Activated T-cell treated with anti-CD3 and anti-CD28 coated beads, Interleukin-2, amount 50 U/mL, for 72 hours (primary cell): ENCODE data around the gene FMN1. TPM values are rescaled to one million over a fixed set of nuclear protein-coding genes. Genes with fewer than 3 reads are reported as not detected.

Source experiments
- ATAC-seq, 2 donors: fragments of 150-1000 bp; cut with Tn5 transposase; replicated peaks in 1 of 2; 2 replicates each; pipeline ENCODE4 v1.10.0; 2021; ENCODE audit warnings: moderate library complexity in 2 of 2, mild to moderate bottlenecking in 1 of 2
- DNase-seq, 2 donors: peaks; one replicate each; pipeline ENCODE4 v3.0.0; 2021 to 2022; ENCODE audit warnings: mixed read lengths in 1 of 2
- H3K27ac Mint-ChIP-seq: one replicate; pipeline ENCODE4 v1.8.0; 2022; ENCODE audit warnings: mild to moderate bottlenecking, moderate library complexity, mixed read lengths
- H3K27me3 Mint-ChIP-seq: one replicate; pipeline ENCODE4 v1.8.0; 2022; ENCODE audit warnings: low read depth, mixed read lengths
- H3K36me3 Mint-ChIP-seq, 2 donors: one replicate each; pipeline ENCODE4 v1.8.0; 2022; ENCODE audit warnings: mixed read lengths in 2 of 2, mild to moderate bottlenecking in 1 of 2; ENCODE audit not compliant: insufficient read depth in 2 of 2
- H3K4me1 Mint-ChIP-seq: one replicate; pipeline ENCODE4 v1.8.0; 2022; ENCODE audit warnings: low read depth, mixed read lengths
- H3K4me3 Mint-ChIP-seq, 2 donors: one replicate each; pipeline ENCODE4 v1.8.0; 2022; ENCODE audit warnings: mild to moderate bottlenecking in 2 of 2, mixed read lengths in 2 of 2, moderate library complexity in 2 of 2
- H3K9me3 Mint-ChIP-seq, 2 donors: one replicate each; pipeline ENCODE4 v1.8.0; 2022; ENCODE audit warnings: mixed read lengths in 2 of 2
- total RNA-seq, 2 donors: library from RNA; stranded (reverse); gene quantifications; one replicate each; pipeline ENCODE4 v1.2.3, GENCODE V29; 2022

The FMN1 gene, protein sequence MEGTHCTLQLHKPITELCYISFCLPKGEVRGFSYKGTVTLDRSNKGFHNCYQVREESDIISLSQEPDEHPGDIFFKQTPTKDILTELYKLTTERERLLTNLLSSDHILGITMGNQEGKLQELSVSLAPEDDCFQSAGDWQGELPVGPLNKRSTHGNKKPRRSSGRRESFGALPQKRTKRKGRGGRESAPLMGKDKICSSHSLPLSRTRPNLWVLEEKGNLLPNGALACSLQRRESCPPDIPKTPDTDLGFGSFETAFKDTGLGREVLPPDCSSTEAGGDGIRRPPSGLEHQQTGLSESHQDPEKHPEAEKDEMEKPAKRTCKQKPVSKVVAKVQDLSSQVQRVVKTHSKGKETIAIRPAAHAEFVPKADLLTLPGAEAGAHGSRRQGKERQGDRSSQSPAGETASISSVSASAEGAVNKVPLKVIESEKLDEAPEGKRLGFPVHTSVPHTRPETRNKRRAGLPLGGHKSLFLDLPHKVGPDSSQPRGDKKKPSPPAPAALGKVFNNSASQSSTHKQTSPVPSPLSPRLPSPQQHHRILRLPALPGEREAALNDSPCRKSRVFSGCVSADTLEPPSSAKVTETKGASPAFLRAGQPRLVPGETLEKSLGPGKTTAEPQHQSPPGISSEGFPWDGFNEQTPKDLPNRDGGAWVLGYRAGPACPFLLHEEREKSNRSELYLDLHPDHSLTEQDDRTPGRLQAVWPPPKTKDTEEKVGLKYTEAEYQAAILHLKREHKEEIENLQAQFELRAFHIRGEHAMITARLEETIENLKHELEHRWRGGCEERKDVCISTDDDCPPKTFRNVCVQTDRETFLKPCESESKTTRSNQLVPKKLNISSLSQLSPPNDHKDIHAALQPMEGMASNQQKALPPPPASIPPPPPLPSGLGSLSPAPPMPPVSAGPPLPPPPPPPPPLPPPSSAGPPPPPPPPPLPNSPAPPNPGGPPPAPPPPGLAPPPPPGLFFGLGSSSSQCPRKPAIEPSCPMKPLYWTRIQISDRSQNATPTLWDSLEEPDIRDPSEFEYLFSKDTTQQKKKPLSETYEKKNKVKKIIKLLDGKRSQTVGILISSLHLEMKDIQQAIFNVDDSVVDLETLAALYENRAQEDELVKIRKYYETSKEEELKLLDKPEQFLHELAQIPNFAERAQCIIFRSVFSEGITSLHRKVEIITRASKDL (N-terminal part only)
- 1 to 10 TPM in 1 of 2 donors, under 1 TPM in 1; 0.74 to 1.1 TPM for total RNA-seq

DNA sequence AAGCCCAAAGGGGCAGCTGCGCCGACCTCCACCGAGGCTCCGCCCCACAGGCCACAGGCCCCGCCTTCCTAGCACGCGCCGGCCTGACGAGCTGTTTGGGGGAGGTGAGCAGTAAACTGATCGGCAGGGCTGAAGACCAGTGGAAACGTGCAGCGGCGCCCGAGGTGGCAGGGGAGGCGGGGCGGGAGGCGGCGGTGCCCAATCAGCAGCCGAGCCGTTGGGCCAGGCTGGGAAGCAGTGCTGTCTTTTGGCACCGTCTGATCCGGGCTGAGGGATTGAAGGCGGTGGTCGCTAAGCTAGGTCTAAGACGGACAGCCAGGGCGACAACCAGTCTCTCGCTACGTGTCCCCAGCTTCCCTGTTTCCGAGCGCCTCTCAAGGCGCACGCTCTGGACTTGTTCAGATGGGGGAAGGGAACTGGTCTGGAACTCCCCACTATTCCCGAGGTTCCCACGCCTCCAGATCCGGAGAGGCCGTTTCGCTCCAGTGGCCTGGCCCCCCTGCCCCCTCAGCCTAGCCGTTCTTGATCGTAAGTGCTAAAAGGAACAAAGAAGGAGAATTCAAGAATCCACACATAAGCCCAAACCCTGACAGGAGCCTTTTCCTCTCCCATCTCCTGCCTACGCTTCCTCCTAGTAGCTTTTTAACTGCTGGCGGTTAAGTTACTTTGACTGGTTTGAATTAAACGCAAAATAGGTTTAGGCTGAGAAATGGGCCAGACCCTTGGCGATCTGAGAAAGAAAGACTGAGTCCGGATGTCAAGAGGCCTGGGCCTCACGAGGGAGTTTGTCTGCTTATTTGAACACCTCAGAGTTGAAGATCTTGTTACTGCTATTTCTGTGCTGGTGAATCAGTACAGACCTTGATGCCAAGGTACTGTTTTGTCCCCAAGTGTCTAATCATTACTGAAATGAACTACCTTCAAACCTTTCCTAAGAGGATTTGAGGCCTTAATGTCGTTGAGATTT lies at the start of gene FMN1:
TSS of gene FMN1 (minus strand) at position 11 of the 967 bp plus-strand sequence. CDS start 39,800 bp downstream, outside the sequence.
- Mint-ChIP-seq H3K36me3 (no peaks in the 10 kb centered on the region), H3K4me3 (peak within 1 kb of the TSS; percentile 72 to 78), H3K27me3 (peaks cover 46% of the 10 kb centered on the region), H3K9me3 (no peaks in the 10 kb centered on the region), H3K27ac (peak within 1 kb of the TSS; percentile 26), H3K4me1 (peaks cover 24% of the 10 kb centered on the region)
- peak; percentile 89 to 92 for DNase-seq
- peak; percentile 91 to 92 for ATAC-seq

DNA sequence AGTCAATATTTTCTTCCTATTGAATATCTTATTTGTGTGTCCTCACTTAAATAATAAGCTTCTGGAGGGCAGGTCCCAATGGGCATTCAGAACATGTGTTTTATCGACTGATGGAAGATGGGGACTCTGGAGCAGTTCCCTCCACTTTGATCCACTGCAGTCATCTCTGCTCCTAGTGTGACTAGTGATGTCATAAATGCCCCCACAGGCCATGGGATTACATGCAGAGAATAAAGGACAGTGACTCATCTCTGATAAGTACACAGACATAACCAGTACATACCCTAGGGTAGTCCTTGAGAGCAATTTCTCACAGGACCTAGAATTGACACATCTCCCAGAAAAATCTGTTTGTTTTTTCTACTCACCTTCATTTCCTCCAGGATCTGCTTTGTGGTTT lies 49.4 kb upstream of the FMN1 start:
- H3K27me3 Mint-ChIP-seq = peaks cover 10% of the 10 kb centered on the region
- no peak overlapping the region for H3K27ac Mint-ChIP-seq
- no peaks in the 10 kb centered on the region for H3K36me3 Mint-ChIP-seq
- H3K4me3 Mint-ChIP-seq = no peak overlapping the region
- H3K4me1 Mint-ChIP-seq = peaks cover 23% of the 10 kb centered on the region
- no peak for DNase-seq
- peak; percentile 38 to 53 for ATAC-seq
- H3K9me3 Mint-ChIP-seq = no peaks in the 10 kb centered on the region

DNA sequence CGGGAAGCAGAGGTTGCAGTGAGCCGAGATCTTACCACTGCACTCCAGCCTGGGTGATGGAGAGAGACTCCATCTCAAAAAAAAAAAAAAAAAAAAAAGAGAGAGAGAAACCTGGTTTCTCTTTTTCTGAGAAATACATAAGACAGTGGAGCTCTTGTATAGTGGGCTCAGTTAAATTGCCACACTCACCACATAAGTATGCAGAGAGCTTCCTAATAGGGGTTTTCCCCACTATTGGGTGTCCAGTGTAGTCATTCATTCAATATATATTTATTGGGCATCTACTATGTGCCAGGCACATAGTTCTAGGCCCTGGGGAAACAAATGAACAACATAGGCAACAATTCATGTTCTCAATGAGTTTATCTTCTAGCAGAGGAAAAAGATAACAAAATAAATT lies 48.9 kb upstream of the FMN1 start:
- no peak overlapping the region for H3K27ac Mint-ChIP-seq
- ATAC-seq = no peak
- H3K36me3 Mint-ChIP-seq = no peaks in the 10 kb centered on the region
- H3K27me3 Mint-ChIP-seq = peaks cover 10% of the 10 kb centered on the region
- no peak for DNase-seq
- H3K9me3 Mint-ChIP-seq = no peaks in the 10 kb centered on the region
- H3K4me1 Mint-ChIP-seq = peaks cover 23% of the 10 kb centered on the region
- H3K4me3 Mint-ChIP-seq = no peak overlapping the region

DNA sequence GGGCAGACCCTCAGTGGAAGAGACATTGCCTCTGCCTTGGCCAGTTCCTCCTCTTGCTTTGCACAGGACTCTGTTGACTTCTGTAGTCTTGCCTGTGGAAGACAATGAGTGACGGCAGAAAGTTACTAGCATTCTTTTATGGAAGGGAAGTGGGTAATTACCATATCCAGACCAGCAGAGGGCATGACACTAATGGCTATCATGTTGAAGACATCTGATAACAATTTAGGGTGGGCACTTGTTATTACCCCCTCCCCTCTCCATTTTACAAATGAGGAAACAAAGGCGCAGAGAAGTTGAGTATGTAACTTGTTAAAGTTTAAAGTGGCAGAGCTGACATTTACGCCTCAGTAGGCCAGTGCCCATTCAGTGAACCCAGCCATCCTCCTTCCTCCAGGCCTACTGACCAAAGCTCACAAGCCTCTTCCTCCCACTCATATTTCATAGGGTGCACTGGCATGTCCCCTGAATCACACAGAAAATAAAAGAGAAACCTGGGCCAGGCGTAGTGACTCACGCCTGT lies 48.2 kb upstream of the FMN1 start:
- no peaks in the 10 kb centered on the region for H3K36me3 Mint-ChIP-seq
- ATAC-seq (no peak), DNase-seq (no peak)
- peaks cover 23% of the 10 kb centered on the region for H3K4me1 Mint-ChIP-seq
- no peaks in the 10 kb centered on the region for H3K9me3 Mint-ChIP-seq
- peaks cover 3% of the 10 kb centered on the region for H3K27me3 Mint-ChIP-seq
- H3K27ac Mint-ChIP-seq = no peak overlapping the region
- H3K4me3 Mint-ChIP-seq = no peak overlapping the region

DNA sequence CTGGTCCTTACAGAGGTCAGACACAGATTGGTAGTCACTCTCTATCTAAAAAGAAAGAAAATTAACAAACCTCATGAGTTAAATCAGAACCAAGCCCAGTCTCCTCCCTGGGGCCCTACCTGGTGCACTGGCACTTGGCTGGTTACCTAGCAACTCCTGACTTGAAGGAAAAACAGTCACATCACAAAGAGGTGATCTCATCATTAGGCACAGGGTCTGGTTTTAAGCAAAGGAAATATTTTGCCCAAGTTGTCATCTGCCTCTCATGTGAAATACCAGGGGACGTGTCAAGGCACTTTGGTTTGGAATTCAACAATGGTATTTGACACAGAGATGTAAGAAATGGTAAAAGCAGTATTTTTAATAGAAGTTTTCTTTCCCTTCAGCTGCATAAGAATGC lies 47.7 kb upstream of the FMN1 start:
- H3K36me3 Mint-ChIP-seq = no peaks in the 10 kb centered on the region
- peak; percentile 16 to 28 for DNase-seq
- ATAC-seq = peak; percentile 87 to 89
- peaks cover 23% of the 10 kb centered on the region for H3K4me1 Mint-ChIP-seq
- H3K27me3 Mint-ChIP-seq = no peaks in the 10 kb centered on the region
- no peaks in the 10 kb centered on the region for H3K9me3 Mint-ChIP-seq
- H3K4me3 Mint-ChIP-seq = peak overlapping the region in 1 of 2 donors; percentile 31
- H3K27ac Mint-ChIP-seq = no peak overlapping the region

DNA sequence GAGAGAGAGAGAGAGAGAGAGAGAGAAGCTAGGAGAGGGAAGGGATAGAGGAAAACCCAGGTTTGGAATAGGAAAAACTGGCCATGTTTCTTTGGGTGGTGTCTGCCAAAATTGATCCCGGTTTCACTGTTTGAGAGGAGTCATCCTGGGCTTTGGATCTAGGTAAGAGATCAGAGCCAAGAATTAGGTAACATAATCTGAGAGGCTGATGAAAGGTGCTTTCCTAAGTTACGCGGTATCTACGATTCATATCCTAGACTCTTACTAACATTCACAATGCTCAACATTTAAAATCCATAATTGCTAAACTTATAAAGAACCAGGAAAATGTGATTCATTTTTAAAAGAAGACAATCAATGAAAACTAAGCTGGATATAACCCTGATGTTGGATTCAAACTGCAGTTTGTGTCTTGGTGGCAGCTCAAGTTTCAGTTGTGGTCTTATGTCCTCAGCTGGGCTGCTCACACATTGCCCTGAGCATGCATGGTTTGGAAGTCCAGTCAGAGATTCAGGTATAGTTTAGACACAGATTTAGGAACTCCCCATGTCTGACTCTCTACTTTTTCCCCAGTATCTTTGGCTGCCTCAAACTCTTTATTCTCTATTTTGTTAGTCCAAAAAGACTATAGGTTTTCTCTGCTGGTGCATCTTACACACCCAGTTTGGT lies 42.5 kb upstream of the FMN1 start:
- peaks cover 20% of the 10 kb centered on the region for H3K27me3 Mint-ChIP-seq
- peaks cover 8% of the 10 kb centered on the region for H3K4me1 Mint-ChIP-seq
- no peaks in the 10 kb centered on the region for H3K36me3 Mint-ChIP-seq
- H3K4me3 Mint-ChIP-seq = no peak overlapping the region
- no peaks in the 10 kb centered on the region for H3K9me3 Mint-ChIP-seq
- ATAC-seq = no peak
- no peak overlapping the region for H3K27ac Mint-ChIP-seq
- no peak for DNase-seq

DNA sequence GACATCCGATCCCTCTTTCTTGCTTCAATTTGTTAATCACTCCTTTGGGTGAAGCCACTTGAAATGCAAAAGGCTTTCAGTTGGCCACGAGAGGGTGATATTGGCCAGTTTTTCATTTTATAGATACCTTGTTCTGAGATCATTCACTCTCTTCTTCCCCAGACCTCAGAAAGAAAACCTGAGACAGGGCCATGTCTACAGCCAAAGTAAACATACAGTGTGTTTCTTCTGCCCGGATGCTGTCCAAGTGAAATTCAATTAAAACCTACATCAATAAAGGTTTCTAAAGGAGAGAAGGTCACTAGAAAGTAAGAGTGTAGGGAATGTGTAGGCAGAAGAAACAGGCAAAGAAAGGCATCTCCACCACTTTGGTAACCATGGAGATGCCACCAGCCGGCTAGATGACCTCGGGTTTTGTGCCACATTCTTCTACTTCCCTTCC lies 39.5 kb upstream of the FMN1 start:
- ATAC-seq = no peak
- Mint-ChIP-seq H3K27me3 (peaks cover 20% of the 10 kb centered on the region), H3K27ac (no peak overlapping the region), H3K36me3 (no peaks in the 10 kb centered on the region), H3K4me1 (no peaks in the 10 kb centered on the region), H3K9me3 (no peaks in the 10 kb centered on the region), H3K4me3 (no peak overlapping the region)
- DNase-seq = peak; percentile 5 to 11

DNA sequence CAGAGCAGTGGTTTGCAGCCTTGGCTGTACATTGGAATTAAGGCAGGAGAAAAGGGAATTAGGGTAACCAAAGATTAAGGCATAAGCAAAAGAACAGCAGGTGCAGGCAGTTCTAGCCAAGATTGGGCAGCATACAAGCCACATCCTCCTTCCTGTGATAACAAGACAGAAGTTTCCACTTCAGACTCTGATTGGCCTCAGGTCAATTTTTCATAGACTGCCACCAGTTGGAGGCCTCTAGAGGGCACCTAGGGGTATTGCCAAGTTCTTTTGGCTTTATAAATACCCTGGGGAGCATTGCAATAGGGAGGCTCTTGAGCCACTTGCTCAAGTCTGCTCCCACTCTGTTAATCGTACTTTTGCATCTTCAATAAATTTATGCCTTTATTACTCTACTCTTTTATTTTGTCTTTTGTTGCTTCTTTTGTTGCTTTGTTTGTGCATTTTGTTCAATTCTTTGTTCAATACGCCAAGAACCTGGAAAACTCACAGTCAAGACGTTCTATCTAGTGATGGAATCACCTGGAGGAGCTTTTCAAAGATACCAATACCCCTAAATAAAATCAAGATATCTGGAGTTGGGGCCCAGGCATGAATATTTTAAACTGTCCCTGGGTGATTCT lies 32.2 kb upstream of the FMN1 start:
- H3K27me3 Mint-ChIP-seq = peaks cover 2% of the 10 kb centered on the region
- peak; percentile 85 to 91 for ATAC-seq
- H3K4me3 Mint-ChIP-seq = no peak overlapping the region
- peaks cover 5% of the 10 kb centered on the region for H3K4me1 Mint-ChIP-seq
- DNase-seq = peak; percentile 34 to 60
- H3K36me3 Mint-ChIP-seq = no peaks in the 10 kb centered on the region
- no peak overlapping the region for H3K27ac Mint-ChIP-seq
- no peaks in the 10 kb centered on the region for H3K9me3 Mint-ChIP-seq

DNA sequence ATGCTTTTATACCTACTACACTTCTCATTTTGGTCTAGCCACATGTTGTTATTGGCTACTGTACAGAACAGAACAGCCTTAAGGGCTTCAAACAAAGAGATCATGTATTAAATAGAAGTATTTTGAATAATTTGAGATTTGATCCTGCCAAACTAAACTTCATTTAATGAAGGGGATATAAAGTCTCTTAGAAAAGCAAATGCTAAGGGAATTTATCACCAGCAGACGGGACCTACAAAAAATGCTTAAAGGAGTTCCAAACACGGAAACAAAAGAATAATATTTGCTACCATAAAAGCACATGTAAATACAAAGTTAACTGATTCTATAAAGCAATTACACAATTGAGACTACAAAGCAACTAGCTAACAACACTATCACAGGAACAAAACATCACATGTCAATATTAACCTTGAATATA lies 23.6 kb upstream of the FMN1 start:
- Mint-ChIP-seq H3K27ac (no peak overlapping the region), H3K27me3 (peaks cover 15% of the 10 kb centered on the region), H3K4me1 (no peaks in the 10 kb centered on the region), H3K4me3 (no peak overlapping the region), H3K36me3 (no peaks in the 10 kb centered on the region), H3K9me3 (no peaks in the 10 kb centered on the region)
- DNase-seq (no peak), ATAC-seq (no peak)

DNA sequence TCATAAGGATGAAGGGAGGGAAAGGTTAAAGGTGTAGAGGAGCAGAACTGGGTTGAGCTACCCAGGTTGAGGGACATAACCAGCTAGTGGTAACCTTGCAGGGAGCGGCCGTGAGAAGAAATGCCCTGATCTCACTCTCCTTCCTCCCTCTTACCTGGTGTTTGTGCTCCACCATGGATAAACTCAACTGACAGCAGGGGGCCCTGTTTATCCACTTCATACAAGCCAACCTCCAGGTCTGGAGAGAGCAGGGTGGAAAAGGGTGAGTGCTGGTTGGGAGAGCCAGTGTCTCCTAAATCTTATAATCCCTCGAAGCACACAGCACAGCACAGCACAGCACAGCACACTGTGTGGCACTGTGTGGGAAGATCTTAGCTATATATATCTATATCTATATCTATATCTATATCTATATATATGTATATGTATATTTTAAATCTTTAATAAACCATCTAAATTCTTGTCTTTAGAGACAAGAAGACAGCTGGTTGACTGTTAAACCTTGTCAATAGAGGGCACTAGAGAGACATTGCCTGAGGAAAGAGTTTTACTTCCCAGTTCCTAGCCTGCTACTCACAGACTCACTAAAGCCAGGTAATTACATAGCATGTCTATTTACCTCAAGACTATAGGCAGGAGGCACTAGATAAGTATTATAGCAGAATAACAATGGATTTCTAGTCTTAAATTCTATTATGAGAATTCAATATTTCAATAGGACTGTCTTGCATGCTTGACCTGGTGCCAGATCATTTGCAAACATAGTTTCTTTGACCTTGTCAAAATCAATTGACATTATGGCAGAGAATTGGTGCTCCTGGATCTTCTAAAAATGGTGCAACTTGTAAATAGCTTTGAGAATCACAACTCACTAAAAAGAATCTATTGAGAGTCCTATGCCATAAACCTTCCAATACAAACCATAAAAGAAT lies 21.7 kb upstream of the FMN1 start:
- Mint-ChIP-seq H3K36me3 (no peaks in the 10 kb centered on the region), H3K27me3 (peaks cover 8% of the 10 kb centered on the region), H3K9me3 (no peaks in the 10 kb centered on the region), H3K4me1 (no peaks in the 10 kb centered on the region), H3K4me3 (no peak overlapping the region), H3K27ac (peak overlapping the region; percentile 55)
- DNase-seq (no peak), ATAC-seq (no peak)
